ENCODE data around the gene CASP8. TPM values are rescaled to one million over a fixed set of nuclear protein-coding genes. Genes with fewer than 3 reads are reported as not detected.

CASP8 gene
- total RNA-seq, 1 donor from 2014 or later, result 2.8 TPM

GRCh38 chr2:201256082-201256481 lies 4.3 kb upstream of the CASP8 start:
- no peak overlapping the region for H3K27ac Mint-ChIP-seq
- DNase-seq (ENCODE audit: low spot score, unreplicated experiment), result no peak
- H3K4me3 Mint-ChIP-seq (ENCODE audit: low read depth), result no peak overlapping the region
- TF ChIP-seq CTCF (IDR thresholded peaks at IDR 0.05; ENCODE audit: unreplicated experiment), result no peak
- no peaks in the 10 kb centered on the region for H3K27me3 Mint-ChIP-seq
- peaks cover 20% of the 10 kb centered on the region for H3K4me1 Mint-ChIP-seq (ENCODE audit: low read depth)
- no peaks in the 10 kb centered on the region for H3K9me3 Mint-ChIP-seq (ENCODE audit: low read depth)
- no peaks in the 10 kb centered on the region for H3K36me3 Mint-ChIP-seq (ENCODE audit: insufficient read depth)

- DNase-seq (ENCODE audit: low spot score, unreplicated experiment), result no peak
- TF ChIP-seq CTCF (IDR thresholded peaks at IDR 0.05; ENCODE audit: unreplicated experiment), result no peak
- H3K4me3 Mint-ChIP-seq (ENCODE audit: low read depth), result peak overlapping the region; percentile 72
- H3K9me3 Mint-ChIP-seq (ENCODE audit: low read depth), result no peaks in the 10 kb centered on the region
- peaks cover 20% of the 10 kb centered on the region for H3K4me1 Mint-ChIP-seq (ENCODE audit: low read depth)
- H3K27me3 Mint-ChIP-seq, result no peaks in the 10 kb centered on the region
- H3K27ac Mint-ChIP-seq, result peak overlapping the region; percentile 64
- no peaks in the 10 kb centered on the region for H3K36me3 Mint-ChIP-seq (ENCODE audit: insufficient read depth)
These were observed 2.9 kb upstream of the CASP8 start for GRCh38 chr2:201257381-201257955.

- peak overlapping the region; percentile 90 for H3K27ac Mint-ChIP-seq
- peaks cover 20% of the 10 kb centered on the region for H3K4me1 Mint-ChIP-seq (ENCODE audit: low read depth)
- no peaks in the 10 kb centered on the region for H3K36me3 Mint-ChIP-seq (ENCODE audit: insufficient read depth)
- no peaks in the 10 kb centered on the region for H3K9me3 Mint-ChIP-seq (ENCODE audit: low read depth)
- no peaks in the 10 kb centered on the region for H3K27me3 Mint-ChIP-seq
- TF ChIP-seq CTCF (IDR thresholded peaks at IDR 0.05; ENCODE audit: unreplicated experiment), result no peak
- H3K4me3 Mint-ChIP-seq (ENCODE audit: low read depth), result peak overlapping the region; percentile 72
- no peak for DNase-seq (ENCODE audit: low spot score, unreplicated experiment)
These were observed 2.2 kb upstream of the CASP8 start for GRCh38 chr2:201257956-201258665.

GRCh38 chr2:201258666-201259615 lies 1.4 kb upstream of the CASP8 start:
- H3K4me3 Mint-ChIP-seq (ENCODE audit: low read depth), result peak overlapping the region; percentile 72
- no peaks in the 10 kb centered on the region for H3K27me3 Mint-ChIP-seq
- H3K9me3 Mint-ChIP-seq (ENCODE audit: low read depth), result no peaks in the 10 kb centered on the region
- H3K4me1 Mint-ChIP-seq (ENCODE audit: low read depth), result peaks cover 20% of the 10 kb centered on the region
- TF ChIP-seq CTCF (IDR thresholded peaks at IDR 0.05; ENCODE audit: unreplicated experiment), result no peak
- no peak for DNase-seq (ENCODE audit: low spot score, unreplicated experiment)
- H3K36me3 Mint-ChIP-seq (ENCODE audit: insufficient read depth), result no peaks in the 10 kb centered on the region
- H3K27ac Mint-ChIP-seq, result peak overlapping the region; percentile 90

GRCh38 chr2:201261471-201261870 lies 1.1 kb downstream of the CASP8 start:
- H3K4me3 Mint-ChIP-seq (ENCODE audit: low read depth), result no peak overlapping the region
- no peaks in the 10 kb centered on the region for H3K9me3 Mint-ChIP-seq (ENCODE audit: low read depth)
- no peaks in the 10 kb centered on the region for H3K27me3 Mint-ChIP-seq
- peaks cover 11% of the 10 kb centered on the region for H3K4me1 Mint-ChIP-seq (ENCODE audit: low read depth)
- no peaks in the 10 kb centered on the region for H3K36me3 Mint-ChIP-seq (ENCODE audit: insufficient read depth)
- TF ChIP-seq CTCF (IDR thresholded peaks at IDR 0.05; ENCODE audit: unreplicated experiment), result no peak
- no peak overlapping the region for H3K27ac Mint-ChIP-seq
- no peak for DNase-seq (ENCODE audit: low spot score, unreplicated experiment)

Measured in progenitor cell of endocrine pancreas (in vitro differentiated cells).